DOHH2 (cell line): Measurements from ENCODE around the gene PTPN4.
"Not testable (repeated sequence)": the region's sequence is repeated elsewhere in the genome, so short reads cannot be mapped to it uniquely, and the experiment has no call there.

ENCODE experiments used
- H3F3A ChIP-seq: fragments of 200-600 bp; sonication (generic), shearing (Covaris generic); 2 replicates; pipeline ENCODE4 v1.6.0; 2016; ENCODE audit warnings: antibody characterized with exemption, mild to moderate bottlenecking; ENCODE audit not compliant: control insufficient read depth, insufficient read depth
- H3K27ac ChIP-seq: fragments of 200-600 bp; sonication (generic); 2 replicates; pipeline ENCODE4 v1.5.1; 2014; ENCODE audit warnings: low read depth, mild to moderate bottlenecking, low read length, moderate library complexity
- H3K27me3 ChIP-seq: fragments of 200-600 bp; sonication (generic); 2 replicates; pipeline ENCODE4 v1.6.1; 2014; ENCODE audit warnings: mild to moderate bottlenecking, low read length, mixed read lengths; ENCODE audit not compliant: control insufficient read depth
- H3K36me3 ChIP-seq: fragments of 200-600 bp; sonication (generic); 2 replicates; pipeline ENCODE4 v1.6.1; 2014; ENCODE audit warnings: mild to moderate bottlenecking, low read length, moderate library complexity, mixed read lengths; ENCODE audit not compliant: control insufficient read depth
- H3K4me1 ChIP-seq: fragments of 200-600 bp; sonication (generic); 2 replicates; pipeline ENCODE4 v1.6.1; 2014; ENCODE audit warnings: mild to moderate bottlenecking, low read length, mixed read lengths; ENCODE audit not compliant: control insufficient read depth
- H3K4me2 ChIP-seq: fragments of 200-600 bp; sonication (generic); 2 replicates; pipeline ENCODE4 v1.6.0; 2014; ENCODE audit warnings: mild to moderate bottlenecking, low read length, moderate library complexity
- H3K4me3 ChIP-seq: fragments of 200-600 bp; sonication (generic); 2 replicates; pipeline ENCODE4 v1.5.1; 2014; ENCODE audit warnings: mild to moderate bottlenecking, low read length, mixed read lengths
- H3K79me2 ChIP-seq: fragments of 200-600 bp; sonication (generic); 2 replicates; pipeline ENCODE4 v1.6.1; 2014; ENCODE audit warnings: mild to moderate bottlenecking, low read length, mixed read lengths; ENCODE audit not compliant: control insufficient read depth
- H3K9me2 ChIP-seq: fragments of 200-600 bp; sonication (generic); replicated peaks from 2 replicates; pipeline ENCODE4 v1.6.1; 2014; ENCODE audit warnings: mild to moderate bottlenecking, low read length, mixed read lengths; ENCODE audit not compliant: control insufficient read depth
- H3K9me3 ChIP-seq: fragments of 200-600 bp; sonication (generic); 2 replicates; pipeline ENCODE4 v1.6.1; 2014; ENCODE audit warnings: antibody characterized with exemption, low read length, mixed read lengths; ENCODE audit not compliant: control insufficient read depth, insufficient read depth
- H4K20me1 ChIP-seq: fragments of 200-600 bp; sonication (generic); 2 replicates; pipeline ENCODE4 v1.6.0; 2014; ENCODE audit warnings: low read depth, mild to moderate bottlenecking, antibody characterized with exemption, low read length, moderate library complexity; ENCODE audit not compliant: control insufficient read depth, insufficient read depth
- CTCF ChIP-seq: fragments of 200-600 bp; sonication (generic); IDR thresholded peaks from one replicate; pipeline ENCODE4 v1.5.1; 2014; ENCODE audit warnings: antibody characterized with exemption, mild to moderate bottlenecking, low read depth, low read length; ENCODE audit not compliant: poor library complexity, severe bottlenecking
- EZH2phosphoT487 ChIP-seq: fragments of 200-600 bp; sonication (generic); IDR thresholded peaks from 2 replicates; pipeline ENCODE4 v1.6.1; 2017; ENCODE audit warnings: borderline replicate concordance, mild to moderate bottlenecking, antibody characterized with exemption, low read length, moderate library complexity, mixed read lengths

PTPN4 gene

GRCh38 chr2:119983108-119983507, 223.4 kb downstream of the PTPN4 start:
- TF ChIP-seq CTCF (no peak), EZH2phosphoT487 (no peak)
- H3K79me2 ChIP-seq, result no peaks in the 10 kb centered on the region
- no peaks in the 10 kb centered on the region for H4K20me1 ChIP-seq
- H3K27me3 ChIP-seq, result no peaks in the 10 kb centered on the region
- H3K36me3 ChIP-seq, result no peaks in the 10 kb centered on the region
- H3K9me2 ChIP-seq, result no peaks in the 10 kb centered on the region
- H3K27ac ChIP-seq, result no peak overlapping the region
- H3K4me3 ChIP-seq, result no peak overlapping the region
- H3K4me1 ChIP-seq, result no peaks in the 10 kb centered on the region
- H3K4me2 ChIP-seq, result no peak overlapping the region
- no peaks in the 10 kb centered on the region for H3F3A ChIP-seq
- no peaks in the 10 kb centered on the region for H3K9me3 ChIP-seq

- no peaks in the 10 kb centered on the region for H3K9me2 ChIP-seq
- H3K4me3 ChIP-seq, result no peak overlapping the region
- H3K9me3 ChIP-seq, result no peaks in the 10 kb centered on the region
- no peaks in the 10 kb centered on the region for H3K27me3 ChIP-seq
- no peaks in the 10 kb centered on the region for H3K4me1 ChIP-seq
- H3K79me2 ChIP-seq, result no peaks in the 10 kb centered on the region
- H3K27ac ChIP-seq, result no peak overlapping the region
- H3K36me3 ChIP-seq, result no peaks in the 10 kb centered on the region
- H3K4me2 ChIP-seq, result no peak overlapping the region
- no peaks in the 10 kb centered on the region for H3F3A ChIP-seq
- TF ChIP-seq EZH2phosphoT487, result no peak
- no peak for TF ChIP-seq CTCF
- no peaks in the 10 kb centered on the region for H4K20me1 ChIP-seq
Observed at GRCh38 chr2:119996148-119996547, 236.4 kb downstream of the PTPN4 start.

GRCh38 chr2:119996896-119997891, 237.5 kb downstream of the PTPN4 start:
- H3K9me3 ChIP-seq, H3K27ac ChIP-seq, H3K79me2 ChIP-seq, H3K9me2 ChIP-seq, H3K4me1 ChIP-seq, H3F3A ChIP-seq, H3K27me3 ChIP-seq, H3K4me3 ChIP-seq, H4K20me1 ChIP-seq, H3K4me2 ChIP-seq, H3K36me3 ChIP-seq: not testable (repeated sequence)

- Histone ChIP-seq H3K4me3 (no peak overlapping the region), H3K27me3 (no peaks in the 10 kb centered on the region), H3K9me2 (no peaks in the 10 kb centered on the region), H3K9me3 (no peaks in the 10 kb centered on the region), H3K79me2 (no peaks in the 10 kb centered on the region), H3K4me1 (no peaks in the 10 kb centered on the region), H3F3A (no peaks in the 10 kb centered on the region), H3K4me2 (no peak overlapping the region), H3K36me3 (no peaks in the 10 kb centered on the region), H4K20me1 (no peaks in the 10 kb centered on the region), H3K27ac (no peak overlapping the region)
- TF ChIP-seq CTCF (no peak), EZH2phosphoT487 (no peak)
Observed at GRCh38 chr2:120001471-120001870, 241.7 kb downstream of the PTPN4 start.
